HL-60 (cell line): Measurements from ENCODE around the gene SH2D3A.

Experiments used
- DNase-seq, 2 experiments: peaks; one replicate each; pipeline ENCODE4 v3.0.0-alpha.2; 2010 to 2020; ENCODE audit warnings: low read depth in 1 of 2, low spot score in 1 of 2
- H3K27ac ChIP-seq: fragments of 250-450 bp; sonication (Bioruptor Pico); replicated peaks from 2 replicates; pipeline ENCODE4 v1.5.1; 2020; ENCODE audit warnings: mild to moderate bottlenecking, moderate library complexity
- H3K27me3 ChIP-seq: fragments of 250-450 bp; sonication (Bioruptor Pico); 2 replicates; pipeline ENCODE4 v1.5.1; 2021; ENCODE audit warnings: mild to moderate bottlenecking, moderate library complexity; ENCODE audit not compliant: insufficient read depth, poor library complexity, severe bottlenecking
- H3K4me3 ChIP-seq: replicated peaks from 2 replicates; pipeline ENCODE4 v1.5.1; 2011; ENCODE audit warnings: mild to moderate bottlenecking, control low read depth, low read length; ENCODE audit not compliant: insufficient read depth
- GABPA ChIP-seq: IDR thresholded peaks from 2 replicates; pipeline ENCODE4 v1.6.1; 2012; ENCODE audit warnings: low read depth
- POLR2AphosphoS5 ChIP-seq: IDR thresholded peaks from 2 replicates; pipeline ENCODE4 v1.6.1; 2012; ENCODE audit warnings: low read depth
- SPI1 ChIP-seq: IDR thresholded peaks from 2 replicates; pipeline ENCODE4 v1.6.1; 2012; ENCODE audit warnings: low read depth, mild to moderate bottlenecking, borderline replicate concordance
- TF ChIP-seq, protein P1 (sequence below): IDR thresholded peaks from one replicate; pipeline ENCODE4 v1.5.1; 2011; ENCODE audit warnings: low read length, control low read depth, inconsistent platforms; ENCODE audit not compliant: insufficient read depth
- TF ChIP-seq, protein P2 (sequence below): IDR thresholded peaks from 2 replicates; pipeline ENCODE4 v1.6.1; 2012; ENCODE audit warnings: low read depth; ENCODE audit not compliant: insufficient replicate concordance

The SH2D3A gene

DNA sequence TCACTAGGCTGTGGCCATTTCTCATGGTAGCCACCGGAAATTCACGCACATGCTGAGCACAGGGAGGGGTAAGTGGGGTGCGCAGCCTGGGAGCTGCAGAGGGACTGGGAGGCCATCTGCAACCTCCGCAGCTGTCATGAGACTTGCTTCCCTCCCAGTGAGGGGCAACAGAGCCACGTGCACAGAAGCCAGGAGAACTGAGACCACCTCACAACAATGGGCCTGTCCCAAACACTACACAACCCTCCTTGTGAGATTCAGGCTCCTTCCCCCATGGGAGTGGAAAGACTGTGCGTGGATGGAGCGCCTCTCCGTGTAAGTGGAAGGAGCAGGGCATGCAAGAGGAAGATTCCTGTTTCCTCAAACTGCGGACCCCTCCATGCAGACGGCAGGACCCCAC lies 55.6 kb downstream of the SH2D3A start:
- TF ChIP-seq, protein P1, sequence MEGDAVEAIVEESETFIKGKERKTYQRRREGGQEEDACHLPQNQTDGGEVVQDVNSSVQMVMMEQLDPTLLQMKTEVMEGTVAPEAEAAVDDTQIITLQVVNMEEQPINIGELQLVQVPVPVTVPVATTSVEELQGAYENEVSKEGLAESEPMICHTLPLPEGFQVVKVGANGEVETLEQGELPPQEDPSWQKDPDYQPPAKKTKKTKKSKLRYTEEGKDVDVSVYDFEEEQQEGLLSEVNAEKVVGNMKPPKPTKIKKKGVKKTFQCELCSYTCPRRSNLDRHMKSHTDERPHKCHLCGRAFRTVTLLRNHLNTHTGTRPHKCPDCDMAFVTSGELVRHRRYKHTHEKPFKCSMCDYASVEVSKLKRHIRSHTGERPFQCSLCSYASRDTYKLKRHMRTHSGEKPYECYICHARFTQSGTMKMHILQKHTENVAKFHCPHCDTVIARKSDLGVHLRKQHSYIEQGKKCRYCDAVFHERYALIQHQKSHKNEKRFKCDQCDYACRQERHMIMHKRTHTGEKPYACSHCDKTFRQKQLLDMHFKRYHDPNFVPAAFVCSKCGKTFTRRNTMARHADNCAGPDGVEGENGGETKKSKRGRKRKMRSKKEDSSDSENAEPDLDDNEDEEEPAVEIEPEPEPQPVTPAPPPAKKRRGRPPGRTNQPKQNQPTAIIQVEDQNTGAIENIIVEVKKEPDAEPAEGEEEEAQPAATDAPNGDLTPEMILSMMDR = no peak
- TF ChIP-seq GABPA (no peak), SPI1 (no peak), POLR2AphosphoS5 (no peak)
- TF ChIP-seq, protein P2, sequence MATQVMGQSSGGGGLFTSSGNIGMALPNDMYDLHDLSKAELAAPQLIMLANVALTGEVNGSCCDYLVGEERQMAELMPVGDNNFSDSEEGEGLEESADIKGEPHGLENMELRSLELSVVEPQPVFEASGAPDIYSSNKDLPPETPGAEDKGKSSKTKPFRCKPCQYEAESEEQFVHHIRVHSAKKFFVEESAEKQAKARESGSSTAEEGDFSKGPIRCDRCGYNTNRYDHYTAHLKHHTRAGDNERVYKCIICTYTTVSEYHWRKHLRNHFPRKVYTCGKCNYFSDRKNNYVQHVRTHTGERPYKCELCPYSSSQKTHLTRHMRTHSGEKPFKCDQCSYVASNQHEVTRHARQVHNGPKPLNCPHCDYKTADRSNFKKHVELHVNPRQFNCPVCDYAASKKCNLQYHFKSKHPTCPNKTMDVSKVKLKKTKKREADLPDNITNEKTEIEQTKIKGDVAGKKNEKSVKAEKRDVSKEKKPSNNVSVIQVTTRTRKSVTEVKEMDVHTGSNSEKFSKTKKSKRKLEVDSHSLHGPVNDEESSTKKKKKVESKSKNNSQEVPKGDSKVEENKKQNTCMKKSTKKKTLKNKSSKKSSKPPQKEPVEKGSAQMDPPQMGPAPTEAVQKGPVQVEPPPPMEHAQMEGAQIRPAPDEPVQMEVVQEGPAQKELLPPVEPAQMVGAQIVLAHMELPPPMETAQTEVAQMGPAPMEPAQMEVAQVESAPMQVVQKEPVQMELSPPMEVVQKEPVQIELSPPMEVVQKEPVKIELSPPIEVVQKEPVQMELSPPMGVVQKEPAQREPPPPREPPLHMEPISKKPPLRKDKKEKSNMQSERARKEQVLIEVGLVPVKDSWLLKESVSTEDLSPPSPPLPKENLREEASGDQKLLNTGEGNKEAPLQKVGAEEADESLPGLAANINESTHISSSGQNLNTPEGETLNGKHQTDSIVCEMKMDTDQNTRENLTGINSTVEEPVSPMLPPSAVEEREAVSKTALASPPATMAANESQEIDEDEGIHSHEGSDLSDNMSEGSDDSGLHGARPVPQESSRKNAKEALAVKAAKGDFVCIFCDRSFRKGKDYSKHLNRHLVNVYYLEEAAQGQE = no peak
- no peak overlapping the region for H3K4me3 ChIP-seq
- H3K27ac ChIP-seq = no peak overlapping the region
- H3K27me3 ChIP-seq = peaks cover 4% of the 10 kb centered on the region
- no peak for DNase-seq

DNA sequence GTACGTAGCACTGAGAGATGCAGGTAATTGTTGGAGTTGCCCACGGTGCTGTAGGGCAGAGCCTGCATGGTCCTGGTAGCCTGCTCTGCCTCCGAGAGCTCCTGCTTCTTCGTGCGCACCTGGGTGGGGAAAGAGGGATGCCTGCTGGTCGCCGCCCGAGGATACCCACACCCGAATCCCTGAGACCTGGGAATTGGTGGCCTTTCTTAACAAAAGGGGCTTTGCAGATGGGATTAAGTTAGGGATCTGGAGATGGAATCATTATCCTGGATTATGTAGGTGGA lies 56.2 kb downstream of the SH2D3A start:
- TF ChIP-seq, protein P1 = no peak
- no peak for TF ChIP-seq SPI1
- no peak for TF ChIP-seq POLR2AphosphoS5
- TF ChIP-seq GABPA = no peak
- TF ChIP-seq, protein P2 = no peak
- Histone ChIP-seq H3K27me3 (peaks cover 4% of the 10 kb centered on the region), H3K27ac (no peak overlapping the region), H3K4me3 (no peak overlapping the region)
- no peak for DNase-seq

DNA sequence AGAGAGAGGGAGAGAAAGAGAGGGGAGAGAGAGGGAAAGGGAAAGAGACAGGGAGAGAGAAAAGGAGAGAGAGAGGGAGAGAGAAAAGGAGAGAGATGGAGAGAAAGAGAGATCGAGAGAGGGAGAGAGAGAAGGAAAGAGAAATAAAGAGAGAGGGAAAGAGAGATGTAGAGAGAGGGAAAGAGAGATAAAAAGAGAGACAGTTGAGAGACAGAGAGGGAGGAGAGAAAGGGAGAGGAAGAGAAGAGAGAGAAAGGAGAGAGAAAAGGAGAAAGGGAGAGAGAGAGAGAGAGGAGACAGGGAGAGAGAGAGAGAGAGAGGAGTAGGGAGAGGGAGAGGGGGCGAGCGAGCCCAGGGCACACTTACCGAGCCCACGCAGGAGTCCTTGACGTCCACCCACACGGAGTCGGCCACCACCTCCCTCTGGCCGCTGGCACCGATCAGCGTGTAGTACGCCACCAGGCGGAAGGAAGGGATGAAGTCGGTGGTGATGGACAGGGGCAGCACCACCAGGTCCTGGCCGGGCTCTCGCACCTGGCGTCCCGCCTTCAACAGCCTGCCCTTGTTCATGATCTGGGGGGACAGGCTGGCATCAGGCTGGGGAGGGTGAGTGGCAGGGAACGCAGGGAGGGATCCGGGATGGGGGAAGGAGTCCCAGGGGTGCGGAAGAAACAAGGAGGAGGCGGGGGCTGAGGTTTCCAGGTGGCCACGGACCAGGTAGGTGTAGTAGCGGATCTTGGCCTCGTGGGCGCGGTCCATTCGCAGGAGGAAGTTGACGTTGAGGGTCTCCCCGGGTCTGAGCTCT lies 56.8 kb downstream of the SH2D3A start:
- Histone ChIP-seq H3K27ac (no peak overlapping the region), H3K4me3 (no peak overlapping the region), H3K27me3 (peaks cover 4% of the 10 kb centered on the region)
- DNase-seq = no peak
- no peak for TF ChIP-seq GABPA
- TF ChIP-seq, protein P1 = no peak
- TF ChIP-seq POLR2AphosphoS5 = no peak
- no peak for TF ChIP-seq SPI1
- TF ChIP-seq, protein P2 = no peak
